COLO668 (cell line): ENCODE results near the gene SLC15A4.
"Not testable (repeated sequence)": the region's sequence is repeated elsewhere in the genome, so short reads cannot be mapped to it uniquely, and the experiment has no call there.

Experiments used
- DNase-seq: peaks from one replicate; lab custom pipeline; 2025; ENCODE audit not compliant: unreplicated experiment; lab: John Stamatoyannopoulos, UW

The SLC15A4 gene

DNA sequence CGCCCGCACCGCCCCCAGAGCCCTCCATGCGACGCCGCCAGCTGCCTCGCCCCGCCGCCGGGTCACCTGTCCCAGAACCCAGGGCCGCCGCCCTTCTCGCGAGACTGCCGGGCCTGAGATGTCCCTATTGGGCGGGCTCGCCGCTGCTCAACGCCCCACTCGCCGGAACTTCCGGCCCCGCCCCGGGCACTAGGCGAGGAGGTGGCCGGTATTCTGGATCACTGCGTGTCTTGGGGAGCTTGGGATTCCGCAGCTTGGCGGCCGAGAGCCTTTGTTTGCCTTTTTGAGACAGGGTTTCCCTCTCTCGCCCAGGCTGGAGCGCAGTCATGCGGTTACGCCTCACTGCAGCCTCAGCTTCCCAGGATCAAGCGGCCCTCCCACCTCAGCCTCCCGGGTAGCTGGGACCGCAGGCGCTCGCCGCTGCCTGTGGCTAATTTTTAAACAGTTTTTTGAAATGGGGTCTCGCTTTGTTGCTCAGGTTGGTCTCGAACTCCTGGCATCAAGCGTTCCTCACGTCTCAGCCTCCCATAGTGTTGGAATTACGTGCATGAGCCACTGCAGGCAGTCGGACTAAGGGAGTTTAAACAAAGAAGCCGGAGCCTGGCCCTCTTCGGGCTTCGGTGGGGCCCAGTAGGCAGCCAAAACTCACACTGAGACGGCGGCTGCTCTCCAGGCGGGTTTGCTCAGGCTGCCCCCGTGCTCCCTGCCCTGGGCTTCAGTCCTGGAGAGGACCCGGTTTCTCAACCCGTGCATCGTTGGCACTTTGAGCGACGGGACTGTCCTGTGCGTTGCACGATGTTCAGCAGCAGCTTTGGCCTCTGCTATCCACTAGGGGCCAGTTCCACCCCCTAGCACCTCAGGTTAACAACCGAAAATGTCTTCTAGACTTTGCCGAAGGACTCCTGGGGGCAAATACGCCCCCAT, at the start of gene SLC15A4:
Gene SLC15A4 (minus strand): TSS at position 43 of the 924 bp plus-strand sequence. CDS start 15 bp downstream, at position 28.
- DNase-seq, result peak; percentile 95

DNA sequence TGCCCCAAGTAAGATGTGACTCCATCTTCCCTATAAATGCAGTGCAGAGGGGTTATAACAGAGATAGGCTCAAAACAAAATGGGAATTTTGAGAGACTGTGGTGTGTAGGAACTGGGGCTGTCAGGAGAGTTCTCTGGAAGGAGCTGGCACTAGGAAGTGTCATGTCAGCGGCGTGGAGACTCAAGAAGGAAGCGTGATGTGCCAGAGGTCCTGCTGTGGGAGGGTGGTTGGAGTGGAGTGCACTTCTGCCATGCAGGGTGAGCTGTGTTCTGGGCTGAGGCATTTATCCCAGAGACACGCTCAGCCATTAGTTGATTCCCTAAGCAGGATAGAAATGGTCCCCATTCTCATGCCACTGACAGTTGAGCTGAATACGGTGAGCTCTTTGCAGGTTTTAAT, 48.5 kb upstream of the SLC15A4 start:
- no peak for DNase-seq

DNA sequence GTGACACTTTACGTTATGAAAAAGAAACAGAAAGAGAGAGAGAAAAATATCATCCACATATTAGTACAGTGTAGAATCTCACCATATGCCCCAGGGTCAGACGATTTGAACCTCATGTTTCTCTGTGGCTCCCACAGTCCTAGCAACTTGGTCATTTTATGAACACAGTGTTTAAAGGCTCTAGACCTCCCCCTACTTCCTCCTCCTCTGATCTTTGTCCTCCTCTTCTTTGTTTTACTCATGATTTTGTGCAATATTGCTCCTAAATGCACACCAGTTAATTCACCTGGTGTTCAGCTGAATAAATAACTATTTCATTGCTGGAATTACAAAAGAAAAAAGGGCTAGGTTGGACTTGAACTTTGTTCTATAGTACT, 47.7 kb upstream of the SLC15A4 start:
- DNase-seq, result no peak

DNA sequence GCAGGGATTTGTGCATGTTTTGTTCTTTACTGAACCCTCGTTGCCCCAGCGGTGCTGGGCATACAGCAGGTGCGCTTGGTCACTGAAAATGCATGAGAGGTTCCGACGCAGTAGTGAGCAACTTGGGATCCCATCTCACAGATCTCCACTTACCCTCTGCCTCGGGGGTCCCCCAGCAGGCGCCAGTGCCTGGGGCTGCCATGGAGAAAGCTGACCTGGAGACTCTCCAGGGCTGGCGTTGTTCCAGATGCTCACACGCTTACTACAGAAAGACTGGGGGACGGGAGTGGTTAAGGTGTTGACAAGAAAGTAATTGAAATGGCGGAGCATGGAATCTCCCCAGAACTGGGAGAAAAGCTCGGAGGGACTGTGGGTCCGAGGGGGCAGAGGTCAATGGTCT, 43.7 kb upstream of the SLC15A4 start:
- no peak for DNase-seq

DNA sequence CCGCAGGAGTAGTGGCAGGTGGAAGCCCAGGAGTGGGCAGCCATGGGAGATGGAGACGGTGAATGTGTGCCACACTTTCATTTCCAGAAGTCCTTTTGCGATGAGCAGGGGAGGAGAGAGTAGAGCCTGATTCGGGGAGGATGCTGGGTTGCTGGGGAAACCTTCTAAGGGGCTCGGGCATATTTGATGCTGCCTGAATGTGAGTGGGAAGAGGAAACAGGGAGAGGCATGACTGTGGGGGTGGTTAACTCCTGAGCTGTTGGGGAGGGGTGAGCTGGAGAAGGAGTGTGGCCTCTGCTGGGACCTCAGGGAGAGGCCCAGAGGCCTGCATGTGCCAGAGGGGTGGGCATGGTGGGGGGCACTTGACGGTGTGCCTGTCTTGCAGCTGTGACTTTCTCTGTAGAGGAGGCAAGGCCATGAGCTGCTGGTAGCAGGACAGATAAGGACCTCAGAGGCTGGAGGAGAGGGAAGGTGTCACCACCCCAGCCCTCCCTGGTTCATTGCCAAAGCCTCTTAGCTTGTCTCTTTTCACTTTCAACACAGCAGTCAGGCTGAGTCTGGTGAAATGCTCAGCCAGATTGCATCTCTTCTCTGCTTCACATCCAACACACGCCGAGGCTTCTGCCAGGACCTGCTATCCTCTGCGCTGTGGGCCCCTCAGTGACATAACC, 40.9 kb upstream of the SLC15A4 start:
- DNase-seq, result no peak

DNA sequence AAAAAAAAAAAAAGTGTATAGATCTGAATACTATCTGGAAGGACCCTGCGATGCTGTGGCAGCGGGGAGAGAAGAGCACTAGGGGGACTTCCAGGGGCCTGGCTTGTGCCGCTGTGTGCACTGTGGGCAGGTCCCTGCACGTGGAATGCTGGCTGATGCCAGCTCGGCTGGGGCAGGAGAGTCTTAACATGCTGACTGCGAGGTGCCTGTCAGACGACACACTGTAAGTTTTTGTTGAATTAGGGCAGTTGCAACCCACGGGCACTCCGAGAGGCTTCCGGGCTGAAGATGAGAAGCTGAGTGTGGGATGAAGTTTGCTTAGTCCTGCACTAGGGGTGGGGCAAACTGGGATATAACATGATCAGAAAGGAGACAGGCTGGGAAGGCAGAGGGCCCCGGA, 40.2 kb upstream of the SLC15A4 start:
- no peak for DNase-seq

DNA sequence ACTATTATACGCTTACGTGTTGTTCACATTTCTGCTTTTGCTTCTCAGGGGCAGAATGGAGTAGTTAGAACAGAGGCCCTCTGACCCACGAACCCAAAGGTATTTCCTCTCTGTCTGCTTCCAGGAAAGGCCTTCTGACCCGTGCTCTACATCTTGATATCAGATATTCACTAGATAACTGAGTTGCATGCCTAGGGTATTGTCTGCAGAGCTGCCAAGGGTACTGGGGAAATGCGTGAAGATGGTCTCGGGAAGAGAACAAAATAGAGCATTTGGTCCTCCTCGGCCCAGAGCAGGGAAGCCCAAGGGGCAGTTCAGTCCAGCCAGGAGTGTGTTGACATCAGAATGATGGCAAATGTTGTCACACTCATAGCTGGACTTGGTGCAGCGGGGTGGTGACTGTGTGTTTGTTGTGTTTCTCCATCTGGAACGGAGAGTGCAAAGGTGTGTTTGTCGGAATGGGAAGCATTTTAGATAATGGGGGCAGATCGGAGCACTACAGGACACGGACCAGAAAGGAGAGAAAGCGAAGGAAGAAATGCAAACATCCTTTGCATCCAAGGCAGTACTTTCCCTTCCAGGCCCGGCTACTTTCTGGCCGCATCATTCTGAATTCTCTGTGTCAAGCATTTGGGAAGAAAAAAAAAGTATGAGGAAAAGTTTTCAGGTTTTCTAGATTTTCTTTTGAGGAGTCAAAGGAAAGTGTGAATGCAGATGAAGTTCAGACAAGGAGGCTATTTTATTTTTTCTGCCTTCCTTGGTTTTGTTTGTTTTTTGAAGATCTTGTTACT, 37.7 kb upstream of the SLC15A4 start:
- no peak for DNase-seq

DNA sequence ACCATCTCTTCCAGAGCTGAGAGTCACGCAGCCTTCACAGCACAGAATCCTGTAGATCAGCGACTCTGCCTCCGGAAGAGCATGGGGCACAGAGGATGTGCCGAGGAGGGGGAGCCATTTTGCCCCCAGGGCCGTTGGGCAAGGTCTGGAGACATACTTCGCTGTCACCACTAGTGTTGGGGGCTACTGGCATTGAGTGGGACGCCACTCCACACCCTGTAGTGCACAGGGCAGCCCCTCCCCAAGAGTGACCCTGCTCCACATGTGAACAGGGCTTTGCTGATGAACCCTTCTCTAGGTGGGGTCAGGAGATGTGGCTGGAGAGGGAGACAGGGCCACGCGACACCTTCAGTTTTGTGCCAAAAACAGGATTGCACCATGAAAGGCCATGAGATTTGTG, 35.6 kb upstream of the SLC15A4 start:
- no peak for DNase-seq

DNA sequence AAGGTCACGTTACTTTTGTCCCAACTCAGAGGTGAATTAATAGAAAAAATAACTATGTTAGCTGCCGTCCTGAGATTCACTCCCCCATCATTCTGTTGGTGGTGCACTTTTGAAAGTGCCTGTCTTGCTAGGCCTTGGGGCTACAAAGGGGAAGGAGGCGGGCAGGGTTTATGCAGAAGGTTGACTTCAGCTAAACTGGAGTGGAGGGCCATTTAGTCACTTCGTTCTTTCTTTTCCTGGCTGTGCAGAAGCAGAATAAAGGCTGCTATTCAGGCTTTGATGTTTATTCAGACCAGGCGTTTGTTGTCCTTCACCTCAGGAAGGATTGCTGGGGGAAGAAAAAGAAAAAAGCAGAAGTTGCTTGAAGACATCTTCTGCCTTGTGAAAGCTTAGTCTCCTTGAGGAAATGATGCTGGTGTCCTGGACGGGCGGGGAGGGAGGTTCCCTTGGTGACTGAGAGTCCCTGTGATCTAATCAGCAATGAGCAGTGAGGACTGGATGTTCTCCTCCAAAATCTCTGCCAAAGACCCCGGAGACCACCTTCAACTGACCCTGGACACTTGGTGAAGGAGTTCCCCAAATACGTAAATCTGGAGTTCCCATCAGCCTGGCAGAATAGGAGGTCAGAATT, 33.5 kb upstream of the SLC15A4 start:
- DNase-seq, result no peak

DNA sequence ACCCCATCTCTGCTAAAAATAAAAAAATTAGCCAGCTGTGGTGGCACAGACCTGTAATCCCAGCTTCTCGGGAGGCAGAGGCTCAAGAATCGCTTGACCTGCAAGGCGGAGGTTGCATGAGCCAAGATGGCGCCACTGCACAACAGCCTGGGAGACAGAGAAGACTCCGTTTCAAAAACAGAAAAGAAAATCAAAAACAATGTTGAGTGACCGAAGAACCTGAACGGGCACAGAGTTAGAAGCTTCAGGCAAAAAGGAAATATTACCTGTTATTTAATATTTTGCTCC, 33.0 kb upstream of the SLC15A4 start:
- DNase-seq, result no peak

DNA sequence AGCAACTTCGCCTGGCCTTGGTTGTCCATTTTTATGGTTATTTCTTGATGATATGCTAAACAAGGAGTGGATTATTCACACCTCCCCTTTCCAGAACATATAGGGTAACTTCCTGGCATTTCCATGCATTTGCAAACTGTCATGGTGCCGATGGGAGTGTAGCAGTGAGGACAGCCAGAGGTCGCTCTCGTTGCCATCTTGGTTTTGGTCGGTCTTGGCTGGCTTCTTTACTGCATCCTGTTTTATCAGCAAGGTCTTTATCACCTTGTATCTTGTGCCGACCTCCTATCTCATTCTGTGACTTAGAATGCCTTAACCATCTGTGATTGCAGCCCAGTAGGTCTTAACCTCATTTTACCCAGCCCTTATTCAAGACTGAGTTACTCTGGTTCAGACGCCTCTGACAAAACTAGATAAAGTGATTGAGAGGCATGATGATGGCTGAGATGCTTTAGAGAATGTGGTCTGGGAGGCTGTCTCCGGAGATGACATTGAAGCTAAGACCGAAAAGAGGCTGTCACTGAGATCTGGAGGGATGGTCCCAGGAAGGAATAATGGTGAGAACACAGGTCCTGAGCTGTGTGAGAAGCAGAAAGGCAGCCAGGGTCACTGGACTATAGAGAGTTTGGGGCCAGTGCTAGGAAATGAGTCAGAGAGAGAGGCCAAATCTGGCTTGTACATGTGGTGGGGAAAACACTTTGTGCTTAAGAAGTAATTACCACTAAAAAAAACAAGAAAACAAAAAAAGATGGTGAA, 32.5 kb upstream of the SLC15A4 start:
- DNase-seq, result no peak

DNA sequence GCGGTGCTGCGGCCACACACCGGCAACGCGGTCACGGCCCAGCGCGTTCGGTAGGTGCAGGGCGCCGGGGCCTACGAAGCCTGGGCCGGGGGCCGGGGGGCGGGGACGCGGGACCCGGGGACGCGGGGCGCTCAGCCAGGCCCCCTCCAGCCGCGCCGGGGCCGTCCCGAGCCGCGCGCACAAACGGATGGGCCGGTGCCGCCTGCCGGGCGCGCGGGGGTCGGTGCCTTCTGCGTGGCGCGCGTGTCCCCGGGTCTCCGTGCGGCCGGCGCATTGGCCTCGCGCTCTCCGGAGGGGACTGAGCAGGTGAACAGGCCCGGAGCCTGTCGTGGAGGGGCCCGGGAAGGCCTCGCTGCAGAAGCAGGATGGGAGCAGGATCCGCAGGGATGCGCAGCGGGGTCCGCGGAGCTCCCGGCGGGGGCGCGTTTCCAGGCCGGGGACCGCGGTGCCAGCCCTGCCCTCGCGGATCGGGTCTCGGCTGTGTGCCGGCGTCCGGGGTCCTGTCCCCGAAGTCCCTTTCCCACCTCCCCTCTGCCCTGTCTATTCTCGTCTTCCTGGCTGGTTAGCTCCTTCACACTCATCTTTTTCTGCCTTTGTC, 29.9 kb upstream of the SLC15A4 start:
- DNase-seq, result peak; percentile 50

DNA sequence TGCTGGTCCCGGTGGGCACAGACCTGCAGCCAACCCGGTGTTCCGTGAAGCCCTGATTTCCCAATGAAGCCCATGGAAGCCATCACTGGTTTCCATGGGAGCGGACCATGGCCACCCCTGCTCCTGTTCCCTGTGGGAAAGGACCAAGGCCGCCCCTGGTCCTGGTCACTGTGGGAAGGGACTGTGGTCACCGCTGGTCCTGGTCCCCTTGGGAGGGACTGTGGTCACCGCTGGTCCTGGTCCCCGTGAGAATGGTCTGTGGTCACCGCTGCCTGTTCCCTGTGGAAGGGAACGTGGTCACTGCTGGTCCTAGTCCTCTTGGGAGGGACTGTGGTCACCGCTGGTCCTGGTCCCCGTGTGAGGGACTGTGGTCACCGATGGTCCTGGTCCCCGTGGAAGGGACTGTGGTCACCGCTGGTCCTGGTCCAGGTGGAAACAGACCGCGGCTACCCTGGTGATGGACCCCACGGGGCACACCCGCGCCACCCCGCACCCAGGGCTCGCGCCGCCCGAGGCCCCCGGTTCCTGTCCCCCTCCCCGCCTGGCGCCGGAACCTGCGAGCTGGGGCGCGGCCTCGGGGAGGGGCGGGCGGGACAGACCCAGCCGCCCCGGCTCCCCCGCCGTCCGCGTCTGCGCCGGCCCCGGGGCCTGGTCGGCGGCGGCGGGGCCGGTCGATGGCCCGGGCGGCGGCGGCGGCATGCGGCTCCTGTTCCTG, 29.3 kb upstream of the SLC15A4 start, which contains the start of gene GLT1D1:
Gene GLT1D1 (plus strand): TSS at position 594 of the 715 bp plus-strand sequence. CDS start 104 bp downstream, at position 698.
- no peak for DNase-seq

DNA sequence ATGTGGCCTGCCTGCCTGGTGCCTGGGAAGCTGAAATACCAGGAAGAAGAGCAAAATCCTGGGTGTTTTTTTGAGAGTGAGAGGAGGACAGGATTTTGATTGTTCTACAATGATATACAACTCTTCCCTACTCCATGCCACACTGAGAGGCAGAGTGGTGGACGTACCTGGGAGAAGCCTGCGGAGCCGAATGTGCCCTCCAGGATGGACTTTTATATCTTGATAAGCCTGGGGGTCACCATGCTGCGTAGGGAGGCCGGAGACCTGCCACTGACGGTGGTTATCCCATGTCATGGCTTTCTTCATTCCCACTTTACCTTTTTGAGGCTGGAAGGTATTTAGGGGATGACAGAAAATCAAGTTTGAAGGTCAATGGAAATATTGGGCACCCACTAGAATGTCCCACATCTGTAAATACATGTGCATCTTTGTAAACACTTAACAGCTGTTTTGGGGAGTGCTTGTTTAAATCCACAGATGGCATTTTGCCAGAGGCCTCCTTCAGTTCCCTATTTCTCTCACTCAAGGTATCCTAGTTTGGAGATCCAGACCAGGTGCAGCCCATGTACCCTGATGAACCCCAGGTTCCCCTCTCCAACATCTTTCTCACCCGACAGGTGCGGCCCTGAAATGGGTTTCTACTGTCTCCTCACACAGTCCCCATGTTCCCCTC, 28.4 kb upstream of the SLC15A4 start:
- no peak for DNase-seq

DNA sequence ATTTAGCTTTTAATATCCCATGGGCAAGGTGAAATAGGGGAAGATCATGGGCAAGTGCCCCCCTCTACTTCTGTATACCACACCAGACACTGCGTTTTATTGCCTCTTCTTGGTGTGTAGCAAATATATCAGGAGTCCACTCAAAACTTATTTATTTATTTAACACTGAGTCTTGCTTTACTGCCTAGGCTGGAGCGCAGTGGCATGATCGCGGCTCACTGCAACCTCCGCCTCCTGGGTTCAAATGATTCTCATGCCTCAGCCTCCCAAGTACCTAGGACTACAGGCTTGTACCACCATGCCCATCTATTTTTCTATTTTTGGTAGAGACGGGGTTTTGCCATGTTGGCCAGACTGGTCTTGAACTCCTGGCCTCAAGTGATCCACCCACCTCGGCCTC, 27.7 kb upstream of the SLC15A4 start:
- not testable (repeated sequence) for DNase-seq

DNA sequence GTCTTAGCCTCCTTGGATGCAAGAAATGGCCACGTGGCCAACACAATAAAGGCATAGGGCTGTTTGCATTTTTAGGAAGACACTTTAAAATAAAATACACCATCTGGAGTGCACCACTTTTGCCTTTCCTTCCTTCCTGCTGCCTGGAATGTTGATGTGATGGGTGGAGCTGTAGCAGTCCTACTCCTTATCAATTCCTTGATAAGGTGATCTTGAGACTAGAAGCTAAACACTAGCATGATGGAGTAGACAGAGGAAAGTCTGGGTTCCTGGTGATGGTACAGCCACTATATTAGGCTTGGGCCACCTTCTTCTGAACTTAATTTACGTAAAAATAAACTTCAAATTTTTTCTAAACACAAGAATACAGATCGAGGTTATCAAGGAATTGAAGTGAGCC, 26.6 kb upstream of the SLC15A4 start:
- no peak for DNase-seq

DNA sequence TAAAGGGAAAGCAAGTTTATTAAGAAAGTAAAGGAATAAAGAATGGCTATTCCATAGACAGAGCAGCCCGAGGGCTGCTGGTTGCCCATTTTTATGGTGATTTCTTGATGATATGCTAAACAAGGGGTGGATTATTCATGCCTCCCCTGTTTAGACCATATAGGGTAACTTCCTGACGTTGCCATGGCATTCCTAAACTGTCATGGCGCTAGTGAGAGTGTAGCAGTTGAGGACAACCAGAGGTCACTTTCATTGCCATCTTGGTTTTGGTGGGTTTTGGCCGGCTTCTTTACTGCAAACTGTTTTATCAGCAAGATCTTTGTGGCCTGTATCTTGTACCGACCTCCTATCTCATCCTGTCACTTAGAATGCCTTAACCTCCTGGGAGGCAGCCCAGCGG, 26.0 kb upstream of the SLC15A4 start:
- not testable (repeated sequence) for DNase-seq

DNA sequence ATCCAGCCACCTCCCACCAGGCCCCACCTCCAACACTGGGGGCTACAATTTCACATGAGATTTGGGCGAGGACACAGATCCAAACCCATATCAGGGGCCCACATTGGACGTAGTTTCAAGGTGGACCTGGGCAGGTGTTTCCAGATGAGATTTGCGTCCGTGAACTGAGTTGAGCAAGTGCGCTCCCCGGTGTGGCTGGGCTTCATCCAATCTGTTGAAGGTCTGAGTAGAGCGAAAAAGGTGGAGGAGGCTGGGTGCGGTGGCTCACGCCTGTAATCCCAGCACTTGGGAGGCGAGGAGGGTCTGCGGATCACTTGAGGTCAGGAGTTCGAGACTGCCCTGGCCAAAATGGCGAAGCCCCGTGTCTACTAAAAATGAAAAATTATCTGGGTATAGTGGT, 24.6 kb upstream of the SLC15A4 start:
- DNase-seq, result no peak

DNA sequence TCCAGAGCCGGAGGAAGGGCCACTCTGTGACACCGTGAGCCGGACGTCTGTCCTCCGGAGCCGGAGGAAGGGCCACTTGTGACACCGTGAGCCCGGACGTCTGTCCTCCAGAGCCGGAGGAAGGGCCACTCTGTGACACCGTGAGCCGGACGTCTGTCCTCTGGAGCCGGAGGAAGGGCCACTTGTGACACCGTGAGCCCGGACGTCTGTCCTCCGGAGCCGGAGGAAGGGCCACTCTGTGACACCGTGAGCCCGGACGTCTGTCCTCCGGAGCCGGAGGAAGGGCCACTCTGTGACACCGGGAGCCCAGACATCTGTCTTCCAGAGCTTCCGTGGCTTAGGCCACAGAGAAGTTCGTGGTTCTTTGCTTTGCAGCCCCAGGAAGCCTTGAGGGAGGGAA, 22.9 kb upstream of the SLC15A4 start:
- DNase-seq, result not testable (repeated sequence)
